Esophagus mucosa (tissue), 1 donor: Measurements from ENCODE around the gene DOCK3. TPM values are rescaled to one million over a fixed set of nuclear protein-coding genes. Genes with fewer than 3 reads are reported as not detected.
"Not testable (repeated sequence)": the region's sequence is repeated elsewhere in the genome, so short reads cannot be mapped to it uniquely, and the experiment has no call there.

ENCODE experiments used
- ATAC-seq: fragments of 200-7000 bp; cut with Tn5 transposase; one replicate; pipeline ENCODE4 v1.9.1; 2020
- total RNA-seq: library from RNA; stranded (reverse); gene quantifications from one replicate; pipeline ENCODE4 v1.2.4, GENCODE V29; 2023
- donor health status: DM: yes; HTN: yes; CAD: no.

DOCK3 gene
- total RNA-seq, 1 donor from 2014 or later = 0.84 TPM

- peak; percentile 91 for ATAC-seq
Measured at GRCh38 chr3:50806031-50806430, 131.3 kb downstream of the DOCK3 start.

- peak; percentile 86 for ATAC-seq
Measured at GRCh38 chr3:50806806-50807205, 132.1 kb downstream of the DOCK3 start.

GRCh38 chr3:50807266-50807665 is 132.5 kb downstream of the DOCK3 start:
- peak; percentile 35 for ATAC-seq

- ATAC-seq = no peak
Measured at GRCh38 chr3:50811893-50812292, 137.2 kb downstream of the DOCK3 start.

GRCh38 chr3:50815844-50816243 is 141.1 kb downstream of the DOCK3 start:
- ATAC-seq = peak; percentile 83

GRCh38 chr3:50816894-50817293 is 142.2 kb downstream of the DOCK3 start:
- ATAC-seq = no peak

- ATAC-seq = no peak
Measured at GRCh38 chr3:50817756-50818529, 143.2 kb downstream of the DOCK3 start.

GRCh38 chr3:50819882-50820281 is 145.2 kb downstream of the DOCK3 start:
- ATAC-seq = no peak

GRCh38 chr3:50825841-50826240 is 151.1 kb downstream of the DOCK3 start:
- no peak for ATAC-seq

GRCh38 chr3:50830451-50830850 is 155.7 kb downstream of the DOCK3 start:
- no peak for ATAC-seq

GRCh38 chr3:50831009-50831408 is 156.3 kb downstream of the DOCK3 start:
- ATAC-seq = not testable (repeated sequence)

GRCh38 chr3:50840983-50841489 is 166.3 kb downstream of the DOCK3 start:
- no peak for ATAC-seq

- no peak for ATAC-seq
Measured at GRCh38 chr3:50848308-50848707, 173.6 kb downstream of the DOCK3 start.

- peak; percentile 98 for ATAC-seq
Measured at GRCh38 chr3:50850639-50851511, 176.1 kb downstream of the DOCK3 start.

GRCh38 chr3:50853936-50854335 is 179.2 kb downstream of the DOCK3 start:
- no peak for ATAC-seq

GRCh38 chr3:50862221-50862620 is 187.5 kb downstream of the DOCK3 start:
- no peak for ATAC-seq

GRCh38 chr3:50873376-50874157 is 198.8 kb downstream of the DOCK3 start:
- no peak for ATAC-seq

- not testable (repeated sequence) for ATAC-seq
Measured at GRCh38 chr3:50874876-50875275, 200.1 kb downstream of the DOCK3 start.

- ATAC-seq = no peak
Measured at GRCh38 chr3:50876947-50877346, 202.2 kb downstream of the DOCK3 start.

GRCh38 chr3:50882733-50883132 is 208.0 kb downstream of the DOCK3 start:
- ATAC-seq = not testable (repeated sequence)

- ATAC-seq = no peak
Measured at GRCh38 chr3:50883755-50884154, 209.0 kb downstream of the DOCK3 start.

GRCh38 chr3:50885070-50885850 is 210.5 kb downstream of the DOCK3 start:
- no peak for ATAC-seq
